Stomach smooth muscle (tissue), 2 donors: Measurements from ENCODE around the gene PHIP.
"Not testable (repeated sequence)": the region's sequence is repeated elsewhere in the genome, so short reads cannot be mapped to it uniquely, and the experiment has no call there.

ENCODE experiments used
- H3K27ac ChIP-seq: one replicate; pipeline ENCODE4 v1.7.0; 2013; ENCODE audit warnings: mild to moderate bottlenecking, low read length, inconsistent platforms
- H3K27me3 ChIP-seq, 2 donors: one replicate each; pipeline ENCODE4 v1.7.0; 2013; ENCODE audit warnings: low read length in 2 of 2; ENCODE audit not compliant: insufficient read depth in 2 of 2, control insufficient read depth in 1 of 2
- H3K36me3 ChIP-seq, 2 donors: one replicate each; pipeline ENCODE4 v1.7.0; 2013; ENCODE audit warnings: low read length in 2 of 2; ENCODE audit not compliant: control insufficient read depth in 2 of 2, insufficient read depth in 2 of 2
- H3K4me1 ChIP-seq: one replicate; pipeline ENCODE4 v1.7.0; 2013; ENCODE audit warnings: low read length; ENCODE audit not compliant: control insufficient read depth, insufficient read depth
- H3K4me3 ChIP-seq, 2 donors: one replicate each; pipeline ENCODE4 v1.7.0; 2013; ENCODE audit warnings: low read length in 2 of 2
- H3K9ac ChIP-seq, 2 donors: one replicate each; pipeline ENCODE4 v1.7.0; 2013; ENCODE audit warnings: low read length in 2 of 2, mild to moderate bottlenecking in 1 of 2
- H3K9me3 ChIP-seq, 2 donors: one replicate each; pipeline ENCODE4 v1.7.0; 2013; ENCODE audit warnings: low read length in 2 of 2; ENCODE audit not compliant: control insufficient read depth in 2 of 2
- donor health status: healthy.
- donor health status: Pancreatic carcinoma.

Gene PHIP

GRCh38 chr6:78947962-78948361 lies 130.1 kb downstream of the PHIP start:
- peaks cover 19 to 41% of the 10 kb centered on the region in 2 donors for H3K36me3 ChIP-seq

DNA sequence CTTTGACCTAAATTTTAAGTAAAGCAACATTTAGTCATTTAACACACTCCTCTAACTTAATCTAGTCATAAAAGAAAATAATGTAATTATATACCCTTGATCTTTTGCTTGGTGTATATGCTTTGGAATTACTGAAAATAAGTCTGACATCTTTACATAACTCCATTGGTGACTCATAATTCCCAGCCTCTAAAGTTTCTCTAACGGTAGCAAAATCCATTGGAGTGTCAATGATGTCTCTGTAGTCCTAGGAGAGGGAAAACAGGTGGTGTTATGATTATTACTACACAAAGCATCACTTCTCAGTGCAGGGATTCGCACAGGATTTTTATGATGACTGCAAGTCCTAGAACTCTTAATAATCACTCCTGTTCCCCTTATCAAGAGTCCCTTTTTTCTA lies 130.5 kb downstream of the PHIP start:
- Histone ChIP-seq H3K4me3 (no peak overlapping the region), H3K36me3 (peaks cover 17 to 40% of the 10 kb centered on the region in 2 donors), H3K27ac (no peak overlapping the region)

More at GRCh38 chr6:78947962-78948361, 130.1 kb downstream of the PHIP start:
- H3K4me3 ChIP-seq, result no peak overlapping the region
- H3K9me3 ChIP-seq, result peaks cover 5 to 11% of the 10 kb centered on the region in 2 donors
- no peaks in the 10 kb centered on the region for H3K4me1 ChIP-seq
- no peaks in the 10 kb centered on the region for H3K27me3 ChIP-seq
- H3K27ac ChIP-seq, result no peak overlapping the region
- H3K9ac ChIP-seq, result no peak overlapping the region

DNA sequence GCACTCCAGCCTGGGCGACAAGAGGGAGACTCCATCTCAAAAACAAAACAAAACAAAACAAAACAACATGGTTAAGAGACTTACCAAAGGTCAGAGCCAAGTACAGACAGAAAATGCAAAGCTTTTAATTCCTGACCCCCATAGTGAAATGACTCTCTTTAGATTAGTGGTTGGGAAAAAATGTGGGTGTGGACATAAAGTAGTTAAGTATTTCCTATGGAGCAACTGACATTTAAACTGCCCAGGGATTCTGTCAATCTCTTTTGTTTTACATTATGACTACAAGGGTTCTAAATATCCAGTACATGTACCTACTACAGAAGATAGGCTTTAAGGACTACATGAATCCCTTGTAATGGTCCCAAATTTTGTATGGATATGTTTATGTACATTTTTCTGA lies 135.6 kb downstream of the PHIP start:
- Histone ChIP-seq H3K4me1 (no peaks in the 10 kb centered on the region), H3K27ac (no peak overlapping the region), H3K27me3 (no peaks in the 10 kb centered on the region), H3K9ac (no peak overlapping the region), H3K36me3 (peaks cover 11 to 25% of the 10 kb centered on the region in 2 donors), H3K9me3 (no peaks in the 10 kb centered on the region), H3K4me3 (no peak overlapping the region)

More for the DNA sequence above, 130.5 kb downstream of the PHIP start:
- no peaks in the 10 kb centered on the region for H3K27me3 ChIP-seq
- H3K9ac ChIP-seq, result no peak overlapping the region
- peaks cover 5 to 11% of the 10 kb centered on the region in 2 donors for H3K9me3 ChIP-seq
- H3K4me1 ChIP-seq, result no peaks in the 10 kb centered on the region

- Histone ChIP-seq H3K36me3 (peaks cover 0 to 3% of the 10 kb centered on the region in 2 donors), H3K9me3 (no peaks in the 10 kb centered on the region), H3K9ac (no peak overlapping the region), H3K4me3 (no peak overlapping the region), H3K27me3 (no peaks in the 10 kb centered on the region), H3K27ac (no peak overlapping the region), H3K4me1 (no peaks in the 10 kb centered on the region)
Measured at GRCh38 chr6:78936515-78936914, 141.5 kb downstream of the PHIP start.

DNA sequence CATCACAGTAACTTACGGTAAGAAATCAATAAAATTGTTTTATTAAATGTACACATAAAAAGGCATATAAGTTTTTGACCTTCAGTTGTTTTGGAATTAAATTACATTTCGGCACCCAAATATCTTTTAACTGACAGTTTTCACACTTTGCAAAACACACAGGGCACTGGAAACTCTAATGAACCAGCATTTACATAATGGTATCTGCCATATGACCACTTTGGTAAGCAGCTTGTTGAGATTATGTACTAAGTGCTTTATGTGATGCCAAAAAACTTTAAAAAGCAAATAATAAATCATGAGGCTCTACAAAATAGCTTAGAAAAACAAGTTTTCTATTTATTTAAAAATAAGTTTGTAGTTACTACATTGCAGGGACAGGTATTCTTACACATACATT lies 142.5 kb downstream of the PHIP start:
- H3K27ac ChIP-seq, result no peak overlapping the region
- no peaks in the 10 kb centered on the region for H3K27me3 ChIP-seq
- no peak overlapping the region for H3K4me3 ChIP-seq
- H3K36me3 ChIP-seq, result peaks cover 0 to 3% of the 10 kb centered on the region in 2 donors
- no peaks in the 10 kb centered on the region for H3K4me1 ChIP-seq
- H3K9ac ChIP-seq, result no peak overlapping the region
- no peaks in the 10 kb centered on the region for H3K9me3 ChIP-seq

DNA sequence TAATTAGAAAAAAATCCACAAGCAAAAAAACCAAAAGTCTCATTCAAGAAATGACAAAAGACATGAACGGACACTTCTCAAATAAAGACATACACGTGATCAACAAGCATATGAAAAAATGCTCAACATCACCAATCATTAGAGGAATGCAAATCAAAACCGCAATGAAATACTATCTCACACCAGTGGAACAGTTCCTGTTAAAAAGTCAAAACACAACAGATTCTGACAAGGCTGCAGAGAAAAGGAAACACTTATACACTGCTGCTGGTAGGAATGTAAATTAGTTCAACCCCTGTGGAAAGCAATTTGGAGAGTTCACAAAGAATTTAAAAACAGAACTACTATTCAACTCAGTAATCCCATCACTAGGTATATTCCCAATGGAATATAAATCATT lies 152.7 kb downstream of the PHIP start:
- Histone ChIP-seq H3K4me1 (no peaks in the 10 kb centered on the region), H3K27ac (no peak overlapping the region), H3K36me3 (no peaks in the 10 kb centered on the region), H3K27me3 (no peaks in the 10 kb centered on the region), H3K9me3 (no peaks in the 10 kb centered on the region), H3K9ac (no peak overlapping the region), H3K4me3 (no peak overlapping the region)

GRCh38 chr6:78921168-78921567 lies 156.9 kb downstream of the PHIP start:
- not testable (repeated sequence) for H3K36me3 ChIP-seq, H3K4me3 ChIP-seq, H3K9me3 ChIP-seq, H3K27me3 ChIP-seq, H3K27ac ChIP-seq, H3K9ac ChIP-seq, H3K4me1 ChIP-seq

- no peaks in the 10 kb centered on the region for H3K27me3 ChIP-seq
- H3K9me3 ChIP-seq, result no peaks in the 10 kb centered on the region
- no peak overlapping the region for H3K9ac ChIP-seq
- no peaks in the 10 kb centered on the region for H3K36me3 ChIP-seq
- no peaks in the 10 kb centered on the region for H3K4me1 ChIP-seq
- no peak overlapping the region for H3K4me3 ChIP-seq
- no peak overlapping the region for H3K27ac ChIP-seq
Measured at GRCh38 chr6:78917788-78918187, 160.3 kb downstream of the PHIP start.

DNA sequence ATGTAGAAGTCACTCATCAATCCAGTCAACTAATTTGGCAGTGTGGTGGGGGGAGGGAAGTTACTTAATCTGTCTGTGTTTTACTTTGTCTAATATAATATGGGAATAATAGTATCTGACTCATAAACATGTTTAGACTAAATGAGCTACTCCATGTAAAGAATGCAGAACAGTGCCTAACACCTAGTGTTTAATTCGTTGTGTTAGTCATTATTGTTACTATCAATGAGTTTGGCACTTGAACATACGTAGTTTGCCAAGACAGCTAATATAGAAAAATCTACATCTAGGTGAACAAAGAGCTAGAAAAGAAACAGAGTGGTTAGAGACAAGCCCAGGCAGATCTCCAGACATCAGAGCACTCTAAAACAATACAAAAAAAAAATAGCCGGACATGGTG lies 161.6 kb downstream of the PHIP start:
- no peaks in the 10 kb centered on the region for H3K4me1 ChIP-seq
- H3K36me3 ChIP-seq, result no peaks in the 10 kb centered on the region
- no peak overlapping the region for H3K4me3 ChIP-seq
- H3K9me3 ChIP-seq, result no peaks in the 10 kb centered on the region
- H3K27me3 ChIP-seq, result no peaks in the 10 kb centered on the region
- no peak overlapping the region for H3K9ac ChIP-seq
- no peak overlapping the region for H3K27ac ChIP-seq

GRCh38 chr6:78911218-78911940 lies 166.7 kb downstream of the PHIP start:
- H3K9ac ChIP-seq, result no peak overlapping the region
- H3K27me3 ChIP-seq, result peaks cover 2 to 13% of the 10 kb centered on the region in 2 donors
- peaks cover 2% of the 10 kb centered on the region for H3K4me1 ChIP-seq
- H3K27ac ChIP-seq, result no peak overlapping the region
- peak overlapping the region in 1 of 2 donors; percentile 64 for H3K4me3 ChIP-seq
- H3K9me3 ChIP-seq, result no peaks in the 10 kb centered on the region
- H3K36me3 ChIP-seq, result no peaks in the 10 kb centered on the region

GRCh38 chr6:78910591-78911171 lies 167.4 kb downstream of the PHIP start:
- no peaks in the 10 kb centered on the region for H3K36me3 ChIP-seq
- peak overlapping the region; percentile 27 to 64 for H3K4me3 ChIP-seq
- H3K4me1 ChIP-seq, result peaks cover 2% of the 10 kb centered on the region
- H3K27ac ChIP-seq, result no peak overlapping the region
- no peak overlapping the region for H3K9ac ChIP-seq
- H3K27me3 ChIP-seq, result peaks cover 2 to 13% of the 10 kb centered on the region in 2 donors
- H3K9me3 ChIP-seq, result no peaks in the 10 kb centered on the region
